NCI-H1092 (cell line): ENCODE data around the gene NAPB.
A peak's percentile ranks its signal among the peaks of the same experiment; 100 is the strongest.
"Not testable (repeated sequence)": the region's sequence is repeated elsewhere in the genome, so short reads cannot be mapped to it uniquely, and the experiment has no call there.

ENCODE experiments used
- DNase-seq: peaks from one replicate; lab custom pipeline; 2025; lab: John Stamatoyannopoulos, UW

NAPB gene

DNA sequence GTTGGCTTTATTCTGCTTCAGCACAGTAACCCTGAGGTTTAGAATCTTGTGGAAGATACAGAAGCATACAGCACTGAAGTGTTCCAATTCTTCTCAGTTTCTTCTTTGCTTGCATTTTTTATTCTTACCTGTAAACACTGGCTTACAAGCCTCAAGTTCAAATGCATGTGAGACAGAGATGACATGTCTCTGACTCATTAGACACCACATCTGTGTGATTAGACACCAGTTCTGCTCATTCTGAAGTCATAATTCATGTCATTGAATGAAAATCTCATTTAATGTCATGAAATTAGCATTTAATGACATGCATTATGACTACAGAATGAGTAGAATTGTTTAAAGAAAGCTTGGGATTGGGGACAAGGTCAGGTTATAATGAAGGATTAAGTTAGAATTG lies 53.5 kb downstream of the NAPB start:
- no peak for DNase-seq

- no peak for DNase-seq
Observed at GRCh38 chr20:23366384-23366783, 54.9 kb downstream of the NAPB start.

DNA sequence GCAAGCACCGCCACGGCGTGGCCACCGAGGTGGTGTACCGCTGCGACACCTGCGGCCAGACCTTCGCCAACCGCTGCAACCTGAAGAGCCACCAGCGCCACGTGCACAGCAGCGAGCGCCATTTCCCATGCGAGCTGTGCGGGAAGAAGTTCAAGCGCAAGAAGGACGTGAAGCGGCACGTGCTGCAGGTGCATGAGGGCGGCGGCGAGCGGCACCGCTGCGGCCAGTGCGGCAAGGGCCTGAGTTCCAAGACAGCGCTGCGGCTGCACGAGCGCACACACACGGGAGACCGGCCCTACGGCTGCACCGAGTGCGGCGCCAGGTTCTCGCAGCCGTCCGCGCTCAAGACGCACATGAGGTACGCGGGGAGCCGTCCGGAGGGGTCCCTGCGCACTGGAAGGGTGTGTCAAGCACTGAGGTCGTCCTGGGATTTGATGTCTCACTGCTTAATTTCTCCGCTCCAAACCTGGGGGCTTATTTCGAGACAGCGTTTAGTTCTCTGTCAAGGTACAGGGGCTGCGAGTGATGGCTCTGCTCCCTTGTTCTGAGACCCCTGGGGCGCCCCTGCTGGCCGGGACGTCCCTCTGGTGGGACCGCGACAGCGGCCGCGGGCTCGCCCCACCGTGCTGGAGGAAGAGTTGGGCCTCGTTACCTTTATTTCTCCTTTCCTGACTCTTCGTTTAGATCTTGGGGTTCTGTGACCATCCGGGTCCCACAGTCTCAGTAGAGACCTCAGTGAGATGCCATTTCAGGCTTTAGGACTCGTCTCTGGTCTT lies 55.7 kb downstream of the NAPB start:
- DNase-seq: no peak

GRCh38 chr20:23363257-23363649 lies 58.0 kb downstream of the NAPB start:
- no peak for DNase-seq

DNA sequence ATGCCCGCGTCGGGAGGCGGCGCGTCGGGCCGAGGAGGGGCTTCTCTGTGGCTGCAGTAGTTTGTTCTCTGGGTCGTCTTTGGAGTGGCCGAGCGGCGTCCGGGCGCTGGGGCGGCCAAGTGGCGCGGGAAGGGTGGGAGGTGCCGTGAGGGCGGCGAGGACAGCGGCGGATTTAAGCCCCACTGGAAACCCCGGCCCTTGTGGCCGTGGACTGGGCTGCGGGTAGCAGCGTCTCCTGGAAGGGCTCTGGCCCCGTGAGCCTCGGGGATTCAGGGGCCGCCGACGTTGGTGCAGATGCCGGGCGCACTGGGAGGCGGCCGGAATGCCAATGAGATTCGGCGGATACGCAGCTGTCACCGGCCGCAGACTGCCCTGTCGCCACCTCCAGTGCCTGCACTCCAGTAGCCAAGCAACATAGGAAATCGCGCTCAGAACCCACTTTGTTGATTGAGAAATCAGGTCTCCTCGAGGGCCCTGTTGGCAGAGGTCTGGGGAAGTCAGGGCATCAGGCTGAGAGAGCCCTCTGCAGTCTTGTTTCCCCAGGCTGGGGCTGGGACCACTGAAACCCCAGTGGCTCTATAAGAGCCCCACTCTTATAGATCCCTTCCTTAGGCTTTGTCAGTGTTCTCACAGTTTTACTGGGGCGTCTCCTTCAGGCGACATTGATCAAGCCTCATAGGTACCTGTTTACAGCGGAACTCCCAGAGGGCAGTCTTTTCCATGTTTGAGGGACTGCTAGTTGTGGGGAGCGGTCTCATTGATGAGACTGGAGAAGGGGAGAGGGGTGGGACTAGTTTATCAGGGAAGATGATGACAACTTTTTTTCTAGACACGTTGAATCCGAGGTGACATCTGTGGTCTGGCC lies 58.7 kb downstream of the NAPB start:
- DNase-seq: no peak

DNA sequence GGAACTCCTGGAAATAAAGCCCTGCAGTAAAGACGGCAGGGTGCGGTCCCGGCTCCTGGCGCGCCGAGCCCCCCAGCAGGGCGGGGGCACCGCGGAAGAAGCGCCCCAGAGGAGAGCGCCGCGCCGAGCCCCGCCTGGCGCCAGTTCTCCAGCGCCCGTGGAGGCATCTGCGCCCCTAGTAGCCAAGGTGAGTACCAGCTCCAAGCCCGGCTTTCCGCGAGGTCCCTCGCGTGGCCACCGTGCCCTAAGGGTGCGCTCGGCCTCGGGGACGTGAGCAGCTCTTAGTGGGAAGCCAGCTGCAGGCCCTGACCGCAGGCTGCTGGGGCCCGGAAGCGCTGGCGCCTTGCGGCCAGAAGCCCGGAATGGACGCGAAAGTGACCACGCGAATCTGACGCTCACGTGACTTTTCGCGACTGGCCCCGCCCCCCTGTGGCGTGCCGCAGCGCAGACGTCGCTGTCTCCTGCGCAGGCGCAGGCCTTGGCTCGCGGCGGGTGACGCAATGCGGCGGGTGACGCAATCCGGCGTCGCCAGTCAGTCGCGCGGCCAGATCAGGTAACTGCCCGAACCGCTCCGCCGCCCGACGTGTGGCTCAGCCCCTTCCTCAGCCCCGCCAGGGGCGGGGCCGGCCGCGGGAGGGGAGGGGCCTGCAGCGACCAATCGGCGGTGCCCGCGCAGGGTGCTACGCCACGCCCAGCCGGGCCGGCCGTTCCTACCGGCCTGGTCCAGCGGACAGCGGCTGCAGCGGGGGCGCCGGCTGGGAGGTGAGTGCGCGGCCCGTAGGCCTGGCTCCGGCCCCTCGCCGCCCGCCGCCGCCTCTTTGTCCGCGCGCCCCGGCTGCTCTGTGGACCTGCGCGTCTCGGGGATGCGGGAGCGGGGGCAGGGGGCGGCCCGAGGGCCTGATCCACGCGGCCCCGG lies 59.6 kb downstream of the NAPB start, which contains the start of gene GZF1:
Gene GZF1, plus strand, starts transcription at position 707 of the 916 bp plus-strand sequence. CDS start 2,202 bp downstream, outside the sequence.
- DNase-seq: peak; percentile 96

DNA sequence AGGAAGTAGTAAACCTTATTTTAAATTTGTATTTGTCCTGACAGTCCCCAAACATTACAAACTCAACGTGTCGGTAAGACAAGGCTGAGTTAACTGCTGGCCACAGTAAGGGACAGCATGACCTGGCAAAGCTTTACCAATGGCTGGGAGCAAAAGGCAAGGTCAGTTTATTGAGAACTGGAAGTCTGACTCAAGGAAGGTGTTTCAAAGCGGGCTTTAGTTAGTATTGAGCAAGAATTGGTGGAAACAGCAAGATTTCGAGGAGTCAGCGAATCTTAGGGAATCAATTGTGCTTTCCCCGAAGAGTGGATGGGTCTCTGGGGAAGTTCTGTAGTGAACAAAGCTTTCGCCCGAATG lies 60.2 kb downstream of the NAPB start:
- DNase-seq: no peak

DNA sequence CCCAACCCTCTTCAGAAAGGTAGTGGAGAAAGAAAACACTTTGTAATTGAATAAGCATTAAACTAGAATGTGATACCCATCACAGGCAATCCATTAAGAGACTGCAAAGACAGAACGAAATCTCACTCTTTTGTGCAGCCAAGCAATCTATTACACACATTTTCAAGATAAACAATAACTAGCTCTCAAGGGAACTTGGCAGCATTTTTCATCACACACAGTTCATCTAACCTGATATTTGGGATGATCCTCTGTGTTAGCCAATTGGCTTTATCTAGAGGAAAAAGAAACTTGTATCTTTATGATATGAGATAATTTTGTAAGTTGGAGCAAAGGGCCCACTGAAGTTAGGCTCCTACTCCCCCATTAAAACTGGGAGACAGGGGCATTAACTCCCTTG lies 60.8 kb downstream of the NAPB start:
- no peak for DNase-seq

DNA sequence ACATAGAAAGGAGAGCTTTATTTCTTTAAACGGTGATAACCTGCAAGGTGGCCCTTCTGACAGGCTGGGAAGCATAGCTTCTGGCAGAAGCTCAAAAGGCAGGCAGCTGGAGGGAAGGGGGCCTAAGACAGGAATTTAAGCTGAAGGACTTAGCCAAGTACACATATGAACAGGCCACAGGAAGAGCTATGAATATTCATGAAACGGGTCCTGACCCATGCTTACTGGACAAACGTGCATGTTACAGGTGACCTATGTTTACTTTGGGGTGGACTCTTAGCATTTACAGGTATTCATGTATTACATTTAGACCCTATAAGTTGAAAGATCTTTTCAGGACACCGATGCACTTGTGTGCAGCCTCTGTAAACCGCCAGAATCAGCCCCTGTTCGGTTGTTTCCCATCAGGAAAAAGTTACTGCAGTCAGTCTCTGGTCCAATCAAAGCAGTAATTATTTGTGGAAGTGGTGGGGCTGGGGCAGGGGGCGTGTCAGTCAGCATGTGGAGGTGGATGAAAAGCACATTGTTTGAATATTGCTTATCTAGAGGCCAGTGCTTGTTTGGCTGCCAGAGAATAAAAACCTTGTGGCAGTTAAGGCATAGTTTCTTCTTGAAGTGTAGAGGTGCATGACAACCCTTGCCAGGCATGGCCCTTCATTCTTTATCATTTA lies 62.2 kb downstream of the NAPB start:
- no peak for DNase-seq

GRCh38 chr20:23358563-23358906 lies 62.8 kb downstream of the NAPB start:
- no peak for DNase-seq

- peak; percentile 98 for DNase-seq
Observed at GRCh38 chr20:23357767-23358562, 63.3 kb downstream of the NAPB start.

GRCh38 chr20:23356203-23356602 lies 65.1 kb downstream of the NAPB start:
- no peak for DNase-seq

GRCh38 chr20:23350904-23351838 lies 70.1 kb downstream of the NAPB start:
- DNase-seq: peak; percentile 25

DNA sequence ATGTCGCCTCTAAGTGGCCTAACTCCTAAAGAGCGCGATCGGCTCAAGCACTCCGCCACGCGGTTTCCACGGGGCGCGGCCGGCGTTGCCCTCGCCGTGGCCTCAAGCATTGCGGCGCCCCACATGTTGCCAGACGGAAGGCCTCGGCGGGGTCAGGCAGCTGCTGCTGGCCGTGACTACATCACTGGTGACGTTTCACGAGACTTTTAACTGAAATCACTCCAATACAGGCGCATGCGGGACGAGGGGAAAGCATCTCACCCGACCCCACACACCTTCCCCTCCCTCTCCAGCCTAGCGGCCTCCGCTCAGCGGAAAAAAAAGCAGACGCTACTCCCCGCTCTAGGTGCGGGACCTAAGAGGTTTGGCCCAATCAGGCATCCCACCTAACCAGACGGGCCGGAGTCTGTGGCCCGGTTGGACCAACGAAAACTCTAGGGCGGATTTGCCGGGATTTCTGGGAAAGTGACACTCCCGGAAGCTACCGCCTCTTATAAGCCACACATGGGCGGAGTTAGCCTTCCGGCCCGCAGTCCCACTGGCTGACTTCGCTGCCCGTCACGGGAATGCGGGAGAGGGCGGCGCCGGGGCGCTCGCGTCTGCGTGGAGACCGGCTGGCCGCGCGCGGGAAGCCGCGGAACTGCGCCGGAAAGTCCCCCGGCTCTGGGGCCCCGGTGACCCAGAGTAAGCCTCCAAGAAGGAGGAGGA lies 70.9 kb downstream of the NAPB start, which contains the start of gene NXT1:
Gene NXT1, plus strand, starts transcription at position 596 of the 708 bp plus-strand sequence. CDS start 3,251 bp downstream, outside the sequence.
- peak; percentile 96 for DNase-seq

- DNase-seq: no peak
Observed at GRCh38 chr20:23349338-23350195, 71.7 kb downstream of the NAPB start.

DNA sequence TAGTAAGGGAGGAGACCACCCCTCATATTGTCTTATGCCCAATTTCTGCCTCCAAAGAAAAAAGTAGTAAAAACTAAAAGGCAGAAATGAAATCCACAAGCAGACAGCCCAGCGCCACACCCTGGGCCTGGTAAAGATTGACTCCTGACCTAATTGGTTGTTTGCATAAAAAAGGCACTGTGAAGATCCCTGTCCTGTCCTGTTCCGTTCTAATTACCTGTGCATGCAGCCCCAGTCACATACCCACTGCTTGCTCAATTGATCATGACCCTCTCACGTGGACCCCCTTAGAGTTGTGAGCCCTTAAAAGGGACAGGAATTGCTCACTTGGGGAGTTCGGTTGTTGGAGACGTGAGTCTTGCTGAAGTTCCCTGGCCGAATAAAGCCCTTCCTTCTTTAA lies 72.8 kb downstream of the NAPB start:
- DNase-seq: not testable (repeated sequence)

GRCh38 chr20:23347791-23348190 lies 73.5 kb downstream of the NAPB start:
- no peak for DNase-seq

- DNase-seq: no peak
Observed at GRCh38 chr20:23346002-23346401, 75.3 kb downstream of the NAPB start.
